ENCODE results near the gene SERPINA1.
"Not testable (repeated sequence)": the region's sequence is repeated elsewhere in the genome, so short reads cannot be mapped to it uniquely, and the experiment has no call there.

Gene SERPINA1

GRCh38 chr14:94412671-94413638, 24.6 kb upstream of the SERPINA1 start:
- no peak for TF ChIP-seq PAX5 (IDR thresholded peaks at IDR 0.05; ENCODE audit: insufficient read depth, low read length, severe bottlenecking)
- no peak for TF ChIP-seq POLR2A (IDR thresholded peaks at IDR 0.05; ENCODE audit: low read depth, low read length)
- no peak for TF ChIP-seq POU2F2 (IDR thresholded peaks at IDR 0.05; ENCODE audit: low read depth, low read length)
- TF ChIP-seq POLR2AphosphoS5 (IDR thresholded peaks at IDR 0.05; ENCODE audit: low read depth, low read length): no peak
- TF ChIP-seq TAF1 (IDR thresholded peaks at IDR 0.05; ENCODE audit: low read depth, low read length): no peak
- no peak for TF ChIP-seq SPI1 (IDR thresholded peaks at IDR 0.05; ENCODE audit: low read depth, low read length)
- FAIRE-seq: no peak

GRCh38 chr14:94411638-94412037, 23.2 kb upstream of the SERPINA1 start:
- DNase-seq (ENCODE audit: insufficient read length, low spot score): no peak
- FAIRE-seq: no peak
- TF ChIP-seq PAX5 (IDR thresholded peaks at IDR 0.05; ENCODE audit: insufficient read depth, low read length, severe bottlenecking) (no peak), TAF1 (IDR thresholded peaks at IDR 0.05; ENCODE audit: low read depth, low read length) (no peak), SPI1 (IDR thresholded peaks at IDR 0.05; ENCODE audit: low read depth, low read length) (no peak), POU2F2 (IDR thresholded peaks at IDR 0.05; ENCODE audit: low read depth, low read length) (no peak), POLR2AphosphoS5 (IDR thresholded peaks at IDR 0.05; ENCODE audit: low read depth, low read length) (no peak), POLR2A (IDR thresholded peaks at IDR 0.05; ENCODE audit: low read depth, low read length) (no peak)

More at GRCh38 chr14:94412671-94413638, 24.6 kb upstream of the SERPINA1 start:
- no peak for DNase-seq (ENCODE audit: insufficient read length, low spot score)

GRCh38 chr14:94409430-94409829, 21.0 kb upstream of the SERPINA1 start:
- not testable (repeated sequence) for FAIRE-seq; DNase-seq (ENCODE audit: insufficient read length, low spot score)

- TF ChIP-seq POLR2AphosphoS5 (IDR thresholded peaks at IDR 0.05; ENCODE audit: low read depth, low read length): no peak
- TF ChIP-seq SPI1 (IDR thresholded peaks at IDR 0.05; ENCODE audit: low read depth, low read length): no peak
- no peak for TF ChIP-seq POU2F2 (IDR thresholded peaks at IDR 0.05; ENCODE audit: low read depth, low read length)
- no peak for TF ChIP-seq TAF1 (IDR thresholded peaks at IDR 0.05; ENCODE audit: low read depth, low read length)
- TF ChIP-seq PAX5 (IDR thresholded peaks at IDR 0.05; ENCODE audit: insufficient read depth, low read length, severe bottlenecking): no peak
- no peak for TF ChIP-seq POLR2A (IDR thresholded peaks at IDR 0.05; ENCODE audit: low read depth, low read length)
- DNase-seq (ENCODE audit: insufficient read length, low spot score) (no peak), FAIRE-seq (no peak)
These were observed 20.2 kb upstream of the SERPINA1 start for GRCh38 chr14:94408546-94409095.

GRCh38 chr14:94407906-94408305, 19.5 kb upstream of the SERPINA1 start:
- no peak for DNase-seq (ENCODE audit: insufficient read length, low spot score)
- FAIRE-seq: no peak
- no peak for TF ChIP-seq PAX5 (IDR thresholded peaks at IDR 0.05; ENCODE audit: insufficient read depth, low read length, severe bottlenecking)
- no peak for TF ChIP-seq POLR2A (IDR thresholded peaks at IDR 0.05; ENCODE audit: low read depth, low read length)
- TF ChIP-seq POLR2AphosphoS5 (IDR thresholded peaks at IDR 0.05; ENCODE audit: low read depth, low read length): no peak
- TF ChIP-seq TAF1 (IDR thresholded peaks at IDR 0.05; ENCODE audit: low read depth, low read length): no peak
- no peak for TF ChIP-seq SPI1 (IDR thresholded peaks at IDR 0.05; ENCODE audit: low read depth, low read length)
- TF ChIP-seq POU2F2 (IDR thresholded peaks at IDR 0.05; ENCODE audit: low read depth, low read length): no peak

GRCh38 chr14:94406910-94407309, 18.5 kb upstream of the SERPINA1 start:
- DNase-seq (ENCODE audit: insufficient read length, low spot score): no peak

GRCh38 chr14:94405486-94405885, 17.1 kb upstream of the SERPINA1 start:
- TF ChIP-seq PAX5 (IDR thresholded peaks at IDR 0.05; ENCODE audit: insufficient read depth, low read length, severe bottlenecking) (no peak), SPI1 (IDR thresholded peaks at IDR 0.05; ENCODE audit: low read depth, low read length) (no peak), TAF1 (IDR thresholded peaks at IDR 0.05; ENCODE audit: low read depth, low read length) (no peak), POU2F2 (IDR thresholded peaks at IDR 0.05; ENCODE audit: low read depth, low read length) (no peak)
- DNase-seq (ENCODE audit: insufficient read length, low spot score): no peak
- FAIRE-seq: no peak

More at GRCh38 chr14:94406910-94407309, 18.5 kb upstream of the SERPINA1 start:
- no peak for FAIRE-seq
- TF ChIP-seq POU2F2 (IDR thresholded peaks at IDR 0.05; ENCODE audit: low read depth, low read length): no peak
- TF ChIP-seq TAF1 (IDR thresholded peaks at IDR 0.05; ENCODE audit: low read depth, low read length): no peak
- no peak for TF ChIP-seq PAX5 (IDR thresholded peaks at IDR 0.05; ENCODE audit: insufficient read depth, low read length, severe bottlenecking)
- no peak for TF ChIP-seq SPI1 (IDR thresholded peaks at IDR 0.05; ENCODE audit: low read depth, low read length)
- TF ChIP-seq POLR2AphosphoS5 (IDR thresholded peaks at IDR 0.05; ENCODE audit: low read depth, low read length): no peak

- TF ChIP-seq POU2F2 (IDR thresholded peaks at IDR 0.05; ENCODE audit: low read depth, low read length) (no peak), POLR2A (IDR thresholded peaks at IDR 0.05; ENCODE audit: low read depth, low read length) (no peak), POLR2AphosphoS5 (IDR thresholded peaks at IDR 0.05; ENCODE audit: low read depth, low read length) (no peak), SPI1 (IDR thresholded peaks at IDR 0.05; ENCODE audit: low read depth, low read length) (no peak), PAX5 (IDR thresholded peaks at IDR 0.05; ENCODE audit: insufficient read depth, low read length, severe bottlenecking) (no peak), TAF1 (IDR thresholded peaks at IDR 0.05; ENCODE audit: low read depth, low read length) (no peak)
- FAIRE-seq (no peak), DNase-seq (ENCODE audit: insufficient read length, low spot score) (no peak)
These were observed 16.2 kb upstream of the SERPINA1 start for GRCh38 chr14:94404561-94404960.

GRCh38 chr14:94403312-94403932, 15.0 kb upstream of the SERPINA1 start:
- no peak for DNase-seq (ENCODE audit: insufficient read length, low spot score)
- FAIRE-seq: no peak
- no peak for TF ChIP-seq PAX5 (IDR thresholded peaks at IDR 0.05; ENCODE audit: insufficient read depth, low read length, severe bottlenecking)
